GM18909 (cell line): ENCODE data around the gene DRC3.
"Not testable (repeated sequence)": the region's sequence is repeated elsewhere in the genome, so short reads cannot be mapped to it uniquely, and the experiment has no call there.

Source experiments
- ATAC-seq: cut with Tn5 transposase; IDR thresholded peaks from one replicate; pipeline ENCODE4 v1.9.1; 2021; ENCODE audit warnings: mild to moderate bottlenecking; ENCODE audit not compliant: unreplicated experiment, poor library complexity

The DRC3 gene

GRCh38 chr17:17988427-17988945, 15.8 kb downstream of the DRC3 start:
- no peak for ATAC-seq

- ATAC-seq: no peak
These were observed 16.4 kb downstream of the DRC3 start for GRCh38 chr17:17989081-17989480.

- ATAC-seq: no peak
These were observed 17.0 kb downstream of the DRC3 start for GRCh38 chr17:17989618-17990017.

- no peak for ATAC-seq
These were observed 17.6 kb downstream of the DRC3 start for GRCh38 chr17:17990282-17990681.

- no peak for ATAC-seq
These were observed 20.7 kb downstream of the DRC3 start for GRCh38 chr17:17993366-17993765.

- ATAC-seq: no peak
These were observed 21.2 kb downstream of the DRC3 start for GRCh38 chr17:17993852-17994251.

- ATAC-seq: no peak
These were observed 21.8 kb downstream of the DRC3 start for GRCh38 chr17:17994271-17995069.

- not testable (repeated sequence) for ATAC-seq
These were observed 23.2 kb downstream of the DRC3 start for GRCh38 chr17:17995887-17996286.

GRCh38 chr17:17998934-17999333, 26.3 kb downstream of the DRC3 start:
- no peak for ATAC-seq

- ATAC-seq: no peak
These were observed 26.8 kb downstream of the DRC3 start for GRCh38 chr17:17999364-18000029.

GRCh38 chr17:18000030-18000408, 27.4 kb downstream of the DRC3 start:
- ATAC-seq: no peak

- no peak for ATAC-seq
These were observed 29.5 kb downstream of the DRC3 start for GRCh38 chr17:18002171-18002570.

GRCh38 chr17:18004345-18004744, 31.7 kb downstream of the DRC3 start:
- no peak for ATAC-seq

- no peak for ATAC-seq
These were observed 32.2 kb downstream of the DRC3 start for GRCh38 chr17:18004884-18005305.

- no peak for ATAC-seq
These were observed 32.8 kb downstream of the DRC3 start for GRCh38 chr17:18005496-18005895.

GRCh38 chr17:18006495-18007239, 34.0 kb downstream of the DRC3 start:
- ATAC-seq: no peak

- no peak for ATAC-seq
These were observed 36.0 kb downstream of the DRC3 start for GRCh38 chr17:18008496-18009268.

- ATAC-seq: no peak
These were observed 37.2 kb downstream of the DRC3 start for GRCh38 chr17:18009609-18010420.

- no peak for ATAC-seq
These were observed 38.6 kb downstream of the DRC3 start for GRCh38 chr17:18011286-18011685.
